CD1c-positive myeloid dendritic cell (primary cell): ENCODE data around the gene ARID4A.
"Not testable (repeated sequence)": the region's sequence is repeated elsewhere in the genome, so short reads cannot be mapped to it uniquely, and the experiment has no call there.

Experiments used
- DNase-seq: peaks from one replicate; pipeline ENCODE4 v3.0.0-alpha.2; 2016; ENCODE audit errors: extremely low spot score

The ARID4A gene

GRCh38 chr14:58354808-58355207, 56.5 kb downstream of the ARID4A start:
- DNase-seq: no peak

- no peak for DNase-seq
Measured at GRCh38 chr14:58356268-58356667, 57.9 kb downstream of the ARID4A start.

GRCh38 chr14:58362272-58362671, 63.9 kb downstream of the ARID4A start:
- not testable (repeated sequence) for DNase-seq

GRCh38 chr14:58362798-58363412, 64.5 kb downstream of the ARID4A start:
- peak; percentile 8 for DNase-seq

- DNase-seq: no peak
Measured at GRCh38 chr14:58364316-58364715, 66.0 kb downstream of the ARID4A start.

GRCh38 chr14:58367296-58367695, 68.9 kb downstream of the ARID4A start:
- DNase-seq: no peak

GRCh38 chr14:58368956-58369355, 70.6 kb downstream of the ARID4A start:
- no peak for DNase-seq

- no peak for DNase-seq
Measured at GRCh38 chr14:58376791-58377190, 78.4 kb downstream of the ARID4A start.

- DNase-seq: no peak
Measured at GRCh38 chr14:58390830-58391229, 92.5 kb downstream of the ARID4A start.

- DNase-seq: no peak
Measured at GRCh38 chr14:58395562-58395811, 97.1 kb downstream of the ARID4A start.

GRCh38 chr14:58395812-58396788, 97.7 kb downstream of the ARID4A start, which contains the start of gene TOMM20L:
TOMM20L (plus strand) TSS chr14:58395930; CDS start chr14:58395958, 28 bp downstream.
- peak; percentile 83 for DNase-seq

GRCh38 chr14:58397156-58397555, 98.8 kb downstream of the ARID4A start:
- no peak for DNase-seq

- DNase-seq: no peak
Measured at GRCh38 chr14:58398495-58398894, 100.1 kb downstream of the ARID4A start.

GRCh38 chr14:58398895-58399294, 100.5 kb downstream of the ARID4A start:
- DNase-seq: no peak

GRCh38 chr14:58401587-58401986, 103.2 kb downstream of the ARID4A start:
- DNase-seq: no peak

GRCh38 chr14:58408681-58409215, 110.4 kb downstream of the ARID4A start:
- no peak for DNase-seq

- DNase-seq: no peak
Measured at GRCh38 chr14:58414845-58415244, 116.5 kb downstream of the ARID4A start.

GRCh38 chr14:58415636-58416547, 117.5 kb downstream of the ARID4A start:
- no peak for DNase-seq

- not testable (repeated sequence) for DNase-seq
Measured at GRCh38 chr14:58416934-58417333, 118.6 kb downstream of the ARID4A start.
